ENCODE data around the gene GGA1. TPM values are rescaled to one million over a fixed set of nuclear protein-coding genes. Genes with fewer than 3 reads are reported as not detected.

GGA1 gene
- total RNA-seq, 4 donors from 2014 or later, result 30.3 to 44.7 (median 40.9) TPM

- DNase-seq (ENCODE audit: extremely low spot score), result no peak
- Histone ChIP-seq H3K4me3 (no peak overlapping the region), H3K9me3 (no peaks in the 10 kb centered on the region), H3K36me3 (peaks cover 13 to 76% (median 70%) of the 10 kb centered on the region in 4 donors), H3K27me3 (no peaks in the 10 kb centered on the region), H3K4me1 (peaks cover 0 to 22% (median 18%) of the 10 kb centered on the region in 4 donors), H3K27ac (replicated peaks in 1 of 4) (no peak overlapping the region)
- intact Hi-C loops (cut with DNase I), result no loop called here
- WGBS, result 84% methylated on average over 10 of the region's 27 CpGs
- no peak for TF ChIP-seq POLR2AphosphoS5 (IDR thresholded peaks at IDR 0.05)
- TF ChIP-seq EP300 (IDR thresholded peaks at IDR 0.05), result no peak
- TF ChIP-seq CTCF (IDR thresholded peaks at IDR 0.05), result no peak
- no peak for TF ChIP-seq POLR2A (IDR thresholded peaks at IDR 0.05; ENCODE audit: low read depth)
Observed at GRCh38 chr22:37616201-37617083, 7.8 kb downstream of the GGA1 start.

DNA sequence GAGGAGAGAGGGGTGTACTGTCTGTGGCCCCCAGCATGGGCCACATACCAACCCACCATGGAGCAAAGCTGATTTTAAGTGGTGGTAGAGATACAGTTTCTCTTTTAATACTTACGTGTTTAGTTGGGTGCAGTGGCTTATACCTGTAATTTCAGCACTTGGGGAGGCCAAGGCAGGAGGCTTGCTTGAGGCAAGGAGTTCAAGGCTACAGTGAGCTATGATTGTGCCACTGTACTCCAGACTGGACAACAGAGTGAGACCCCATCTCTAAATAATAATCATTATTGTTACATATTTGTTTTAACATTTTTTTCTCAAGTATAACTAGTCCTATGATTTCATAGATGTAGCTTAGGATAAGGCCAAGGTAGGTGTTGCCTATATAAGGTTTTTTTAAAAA lies 8.8 kb downstream of the GGA1 start:
- intact Hi-C loops (cut with DNase I), result no loop called here
- peaks cover 0 to 18% (median 15%) of the 10 kb centered on the region in 4 donors for H3K4me1 ChIP-seq
- H3K4me3 ChIP-seq, result no peak overlapping the region
- DNase-seq (ENCODE audit: extremely low spot score), result no peak
- no peak overlapping the region for H3K27ac ChIP-seq (replicated peaks in 1 of 4)
- no peaks in the 10 kb centered on the region for H3K27me3 ChIP-seq
- TF ChIP-seq CTCF (IDR thresholded peaks at IDR 0.05) (no peak), POLR2A (IDR thresholded peaks at IDR 0.05; ENCODE audit: low read depth) (no peak), EP300 (IDR thresholded peaks at IDR 0.05) (no peak), POLR2AphosphoS5 (IDR thresholded peaks at IDR 0.05) (no peak)
- 75% methylated on average over 1 of the region's 1 CpG for WGBS
- H3K9me3 ChIP-seq, result no peaks in the 10 kb centered on the region
- H3K36me3 ChIP-seq, result peaks cover 13 to 85% (median 79%) of the 10 kb centered on the region in 4 donors

DNA sequence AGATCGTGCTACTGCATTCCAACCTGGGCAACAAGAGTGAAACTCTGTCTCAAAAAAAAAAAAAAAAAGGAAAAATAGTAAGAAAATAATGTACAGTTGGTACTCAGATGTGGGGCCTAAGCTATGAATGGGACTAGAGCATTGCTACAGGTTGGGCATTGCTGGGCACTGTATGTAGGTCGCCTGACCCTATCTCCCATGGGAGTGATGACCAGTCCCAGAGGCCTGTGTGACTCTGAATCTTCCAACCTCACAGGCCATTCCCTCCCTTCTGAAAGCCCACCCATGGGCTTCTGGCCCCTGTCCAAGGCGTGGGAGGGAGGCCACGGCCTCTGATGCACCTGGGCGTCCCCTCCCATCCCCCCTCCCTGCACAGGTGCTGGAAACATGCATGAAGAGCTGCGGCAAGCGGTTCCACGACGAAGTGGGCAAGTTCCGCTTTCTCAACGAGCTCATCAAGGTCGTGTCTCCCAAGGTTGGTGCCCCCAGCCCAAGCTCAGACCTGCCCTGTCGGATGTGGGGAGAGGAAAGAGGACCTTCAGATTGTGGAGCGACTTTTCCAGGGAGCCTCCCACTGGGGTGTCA lies 9.5 kb downstream of the GGA1 start:
- Histone ChIP-seq H3K27me3 (no peaks in the 10 kb centered on the region), H3K4me1 (peaks cover 0 to 11% (median 10%) of the 10 kb centered on the region in 4 donors), H3K4me3 (no peak overlapping the region), H3K27ac (replicated peaks in 1 of 4) (no peak overlapping the region), H3K9me3 (no peaks in the 10 kb centered on the region), H3K36me3 (peaks cover 13 to 92% (median 85%) of the 10 kb centered on the region in 4 donors)
- DNase-seq (ENCODE audit: extremely low spot score), result no peak
- intact Hi-C loops (cut with DNase I), result no loop called here
- 88% methylated on average over 9 of the region's 14 CpGs for WGBS
- TF ChIP-seq CTCF (IDR thresholded peaks at IDR 0.05), result no peak
- TF ChIP-seq EP300 (IDR thresholded peaks at IDR 0.05), result no peak
- no peak for TF ChIP-seq POLR2AphosphoS5 (IDR thresholded peaks at IDR 0.05)
- TF ChIP-seq POLR2A (IDR thresholded peaks at IDR 0.05; ENCODE audit: low read depth), result no peak

- Histone ChIP-seq H3K4me1 (peaks cover 5 to 11% (median 8%) of the 10 kb centered on the region in 4 donors), H3K9me3 (no peaks in the 10 kb centered on the region), H3K4me3 (no peak overlapping the region), H3K27me3 (no peaks in the 10 kb centered on the region), H3K36me3 (peaks cover 13 to 96% (median 88%) of the 10 kb centered on the region in 4 donors), H3K27ac (replicated peaks in 1 of 4) (no peak overlapping the region)
- no peak for DNase-seq (ENCODE audit: extremely low spot score)
- TF ChIP-seq EP300 (IDR thresholded peaks at IDR 0.05), result no peak
- no peak for TF ChIP-seq CTCF (IDR thresholded peaks at IDR 0.05)
- no peak for TF ChIP-seq POLR2AphosphoS5 (IDR thresholded peaks at IDR 0.05)
- TF ChIP-seq POLR2A (IDR thresholded peaks at IDR 0.05; ENCODE audit: low read depth), result no peak
- WGBS, result 91% methylated on average over 6 of the region's 6 CpGs
- intact Hi-C loops (cut with DNase I), result no loop called here
Observed at GRCh38 chr22:37618674-37619073, 10.0 kb downstream of the GGA1 start.
